ENCODE measurements around the gene RHNO1. TPM values are rescaled to one million over a fixed set of nuclear protein-coding genes. Genes with fewer than 3 reads are reported as not detected.

RHNO1 gene
- total RNA-seq, 1 donor from 2014 or later = 2.9 TPM

- H3K27ac ChIP-seq = no peak overlapping the region
These were observed 53.8 kb downstream of the RHNO1 start for GRCh38 chr12:2930865-2931264.

GRCh38 chr12:2933586-2933985, 56.6 kb downstream of the RHNO1 start:
- H3K27me3 ChIP-seq = no peaks in the 10 kb centered on the region
- peaks cover 72 to 88% of the 10 kb centered on the region in 2 donors for H3K36me3 ChIP-seq
- no peaks in the 10 kb centered on the region for H3K9me3 ChIP-seq
- no peaks in the 10 kb centered on the region for H3K4me1 ChIP-seq
- no peak overlapping the region for H3K4me3 ChIP-seq
- TF ChIP-seq CTCF (IDR thresholded peaks at IDR 0.05) = no peak
- no peak overlapping the region for H3K27ac ChIP-seq
- intact Hi-C loops (cut with DNase I) = no loop called here
- no peak for DNase-seq (ENCODE audit: low spot score in 2 of 2)

More at GRCh38 chr12:2930865-2931264, 53.8 kb downstream of the RHNO1 start:
- TF ChIP-seq CTCF (IDR thresholded peaks at IDR 0.05) = no peak
- H3K9me3 ChIP-seq = no peaks in the 10 kb centered on the region
- no peaks in the 10 kb centered on the region for H3K27me3 ChIP-seq
- H3K4me3 ChIP-seq = no peak overlapping the region
- H3K4me1 ChIP-seq = no peaks in the 10 kb centered on the region
- DNase-seq (ENCODE audit: low spot score in 2 of 2) = no peak
- H3K36me3 ChIP-seq = peaks cover 56 to 83% of the 10 kb centered on the region in 2 donors
- intact Hi-C loops (cut with DNase I) = no loop called here

GRCh38 chr12:2934371-2934770, 57.3 kb downstream of the RHNO1 start:
- no peak overlapping the region for H3K27ac ChIP-seq
- no peaks in the 10 kb centered on the region for H3K4me1 ChIP-seq
- H3K4me3 ChIP-seq = no peak overlapping the region
- TF ChIP-seq CTCF (IDR thresholded peaks at IDR 0.05) = no peak
- H3K9me3 ChIP-seq = no peaks in the 10 kb centered on the region
- H3K27me3 ChIP-seq = no peaks in the 10 kb centered on the region
- H3K36me3 ChIP-seq = peaks cover 78 to 92% of the 10 kb centered on the region in 2 donors
- no peak for DNase-seq (ENCODE audit: low spot score in 2 of 2)
- intact Hi-C loops (cut with DNase I) = no loop called here

- no peak for TF ChIP-seq CTCF (IDR thresholded peaks at IDR 0.05)
- intact Hi-C loops (cut with DNase I) = no loop called here
- Histone ChIP-seq H3K27me3 (no peaks in the 10 kb centered on the region), H3K36me3 (peaks cover 81 to 91% of the 10 kb centered on the region in 2 donors), H3K27ac (no peak overlapping the region), H3K9me3 (no peaks in the 10 kb centered on the region), H3K4me1 (no peaks in the 10 kb centered on the region), H3K4me3 (no peak overlapping the region)
- DNase-seq (ENCODE audit: low spot score in 2 of 2) = no peak
These were observed 59.3 kb downstream of the RHNO1 start for GRCh38 chr12:2936301-2936700.

- H3K36me3 ChIP-seq = peaks cover 69 to 79% of the 10 kb centered on the region in 2 donors
- no peak for TF ChIP-seq CTCF (IDR thresholded peaks at IDR 0.05)
These were observed 60.5 kb downstream of the RHNO1 start for GRCh38 chr12:2937500-2937899.

More at GRCh38 chr12:2937500-2937899, 60.5 kb downstream of the RHNO1 start:
- Histone ChIP-seq H3K9me3 (no peaks in the 10 kb centered on the region), H3K4me3 (no peak overlapping the region), H3K4me1 (no peaks in the 10 kb centered on the region), H3K27me3 (no peaks in the 10 kb centered on the region), H3K27ac (no peak overlapping the region)
- intact Hi-C loops (cut with DNase I) = no loop called here
- no peak for DNase-seq (ENCODE audit: low spot score in 2 of 2)

Other genes with a start within 250 kb of the RHNO1 start
- 36.3 TPM for gene FKBP4, start 82.3 kb upstream of the RHNO1 start, total RNA-seq
- 19.9 TPM for gene ITFG2, start 64.6 kb upstream of the RHNO1 start, total RNA-seq
- 9.7 TPM for gene NRIP2, start 42.2 kb upstream of the RHNO1 start, total RNA-seq
- gene TEX52, start 20.2 kb upstream of the RHNO1 start, total RNA-seq = not detected
- not detected for gene FOXM1, start within 50 bp of the RHNO1 start, total RNA-seq
- gene TULP3, start 13.7 kb downstream of the RHNO1 start, total RNA-seq = 24.8 TPM
- 76.1 TPM for gene TEAD4, start 82.2 kb downstream of the RHNO1 start, total RNA-seq
- gene TSPAN9, start 200.2 kb downstream of the RHNO1 start, total RNA-seq = 109 TPM